Astrocyte (in vitro differentiated cells and primary cell): ENCODE data around the gene ANO7.

Experiments
- CTCF ChIP-seq: IDR thresholded peaks from 2 replicates; pipeline ENCODE4 v1.5.1; 2011; ENCODE audit warnings: low read depth, mild to moderate bottlenecking, inconsistent platforms, low read length, moderate library complexity; ENCODE audit not compliant: insufficient read depth
- EZH2 ChIP-seq: IDR thresholded peaks from 2 replicates; pipeline ENCODE4 v1.6.1; 2012; ENCODE audit warnings: mild to moderate bottlenecking, low read length, inconsistent platforms; ENCODE audit not compliant: insufficient read depth

- TF ChIP-seq CTCF: no peak
- no peak for TF ChIP-seq EZH2
Measured at GRCh38 chr2:241191081-241191480, 2.6 kb downstream of the ANO7 start.
